GM12878 (cell line): ENCODE measurements around the gene FKBP1B.

Source experiments
- BMI1 ChIP-seq: fragments of 450-650 bp; IDR thresholded peaks from 2 replicates; pipeline ENCODE4 v1.6.1; 2016; ENCODE audit warnings: mild to moderate bottlenecking, moderate library complexity, borderline replicate concordance
- CTCF ChIP-seq, 3 experiments: IDR thresholded peaks in 2 of 3; conservative IDR thresholded peaks in 1 of 3; 2 replicates each; pipeline ENCODE4 v1.5.1; 2011; ENCODE audit warnings: low read depth in 3 of 3, low read length in 3 of 3, mild to moderate bottlenecking in 3 of 3, control low read depth in 2 of 3, moderate library complexity in 2 of 3, inconsistent platforms in 1 of 3, mixed read lengths in 1 of 3; ENCODE audit not compliant: control insufficient read depth in 2 of 3, insufficient read depth in 1 of 3; ENCODE audit errors: extremely low read depth in 1 of 3
- FOXK2 ChIP-seq: fragments of 450-650 bp; IDR thresholded peaks from 2 replicates; pipeline ENCODE4 v1.6.1; 2017; ENCODE audit warnings: mild to moderate bottlenecking, moderate library complexity
- HDAC2 ChIP-seq: fragments of 200-600 bp; sonication (generic); IDR thresholded peaks from 2 replicates; pipeline ENCODE4 v1.6.1; 2017
- LARP7 ChIP-seq: fragments of 450-650 bp; IDR thresholded peaks from 2 replicates; pipeline ENCODE4 v1.6.1; 2017; ENCODE audit warnings: mild to moderate bottlenecking
- NBN ChIP-seq: fragments of 450-650 bp; IDR thresholded peaks from 2 replicates; pipeline ENCODE4 v1.6.1; 2016
- SMC3 ChIP-seq: IDR thresholded peaks from 2 replicates; pipeline ENCODE4 v1.6.1; 2011; ENCODE audit warnings: low read length, improper control_type of control experiment, borderline replicate concordance
- TARDBP ChIP-seq: IDR thresholded peaks from 2 replicates; pipeline ENCODE4 v1.6.1; 2016; ENCODE audit warnings: borderline replicate concordance

GRCh38 chr2:24058564-24059271, 9.2 kb downstream of the FKBP1B start:
- TF ChIP-seq CTCF (IDR thresholded peaks at IDR 0.05 in 2 of 3, conservative IDR thresholded peaks at IDR 0.05 in 1 of 3; ENCODE audit: control insufficient read depth in 2 of 3, extremely low read depth in 1 of 3, insufficient read depth in 1 of 3, low read depth in 3 of 3, low read length in 3 of 3) (no peak), SMC3 (no peak), BMI1 (no peak), TARDBP (no peak), LARP7 (no peak), NBN (no peak), FOXK2 (no peak), HDAC2 (no peak)
